Neural crest cell (in vitro differentiated cells): ENCODE data around the gene ASB7. TPM values are rescaled to one million over a fixed set of nuclear protein-coding genes. Genes with fewer than 3 reads are reported as not detected.
"Not testable (repeated sequence)": the region's sequence is repeated elsewhere in the genome, so short reads cannot be mapped to it uniquely, and the experiment has no call there.

Experiments used
- DNase-seq: peaks from one replicate; pipeline ENCODE4 v3.0.0; 2021; ENCODE audit warnings: low read depth, mixed read lengths, low spot score
- H3K27ac Mint-ChIP-seq: one replicate; pipeline ENCODE4 v1.8.0; 2021; ENCODE audit warnings: mild to moderate bottlenecking, mixed read lengths; ENCODE audit not compliant: unreplicated experiment
- H3K27me3 Mint-ChIP-seq: 2 replicates; pipeline ENCODE4 v1.8.0; 2021; ENCODE audit warnings: low read depth, mild to moderate bottlenecking, mixed read lengths
- H3K36me3 Mint-ChIP-seq: 2 replicates; pipeline ENCODE4 v1.8.0; 2021; ENCODE audit warnings: low read depth, mild to moderate bottlenecking, mixed read lengths
- H3K4me1 Mint-ChIP-seq: 2 replicates; pipeline ENCODE4 v1.8.0; 2021; ENCODE audit warnings: mixed read lengths
- H3K4me3 Mint-ChIP-seq: one replicate; pipeline ENCODE4 v1.8.0; 2021; ENCODE audit warnings: mild to moderate bottlenecking, mixed read lengths
- H3K9me3 Mint-ChIP-seq: 2 replicates; pipeline ENCODE4 v1.8.0; 2021; ENCODE audit warnings: mixed read lengths
- total RNA-seq: library from RNA; stranded (reverse); gene quantifications from 2 replicates; pipeline ENCODE4 v1.2.1, GENCODE V29; 2021
- TF ChIP-seq, protein P1 (sequence below): fragments of 200-600 bp; sonication (generic); conservative IDR thresholded peaks from 2 replicates; pipeline ENCODE4 v1.5.0; 2021; ENCODE audit warnings: antibody characterized with exemption, mild to moderate bottlenecking

Gene ASB7
- total RNA-seq, 1 donor from 2014 or later = 14.4 TPM

DNA sequence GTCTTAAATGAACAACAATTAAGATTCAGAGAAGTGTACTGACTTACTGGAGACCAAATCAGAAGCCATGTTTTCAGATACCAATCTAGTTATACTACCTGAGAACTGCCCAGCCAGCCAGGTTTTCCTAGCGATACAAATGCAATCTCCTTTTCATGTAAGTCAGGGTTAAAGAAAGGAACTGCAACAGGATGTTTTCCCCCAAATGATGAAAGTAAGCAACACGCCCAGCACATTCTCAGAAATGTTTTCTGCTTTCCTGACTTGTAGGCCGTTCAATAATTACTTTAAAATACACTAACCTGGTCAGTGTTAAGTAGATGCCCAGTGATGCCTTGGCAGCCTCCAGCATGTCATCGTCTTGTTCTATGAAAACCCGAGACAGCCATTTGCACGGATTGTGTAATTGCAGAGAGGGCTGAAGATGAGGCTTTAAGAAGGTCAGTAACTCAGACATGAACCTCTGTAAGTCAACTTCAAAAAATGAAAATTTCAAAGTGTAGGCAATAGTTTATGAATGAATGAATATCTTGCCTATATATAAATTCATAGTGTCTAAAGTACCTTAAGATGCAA lies 30.7 kb upstream of the ASB7 start:
- DNase-seq = no peak
- peaks cover 18% of the 10 kb centered on the region for H3K36me3 Mint-ChIP-seq
- TF ChIP-seq, protein P1, sequence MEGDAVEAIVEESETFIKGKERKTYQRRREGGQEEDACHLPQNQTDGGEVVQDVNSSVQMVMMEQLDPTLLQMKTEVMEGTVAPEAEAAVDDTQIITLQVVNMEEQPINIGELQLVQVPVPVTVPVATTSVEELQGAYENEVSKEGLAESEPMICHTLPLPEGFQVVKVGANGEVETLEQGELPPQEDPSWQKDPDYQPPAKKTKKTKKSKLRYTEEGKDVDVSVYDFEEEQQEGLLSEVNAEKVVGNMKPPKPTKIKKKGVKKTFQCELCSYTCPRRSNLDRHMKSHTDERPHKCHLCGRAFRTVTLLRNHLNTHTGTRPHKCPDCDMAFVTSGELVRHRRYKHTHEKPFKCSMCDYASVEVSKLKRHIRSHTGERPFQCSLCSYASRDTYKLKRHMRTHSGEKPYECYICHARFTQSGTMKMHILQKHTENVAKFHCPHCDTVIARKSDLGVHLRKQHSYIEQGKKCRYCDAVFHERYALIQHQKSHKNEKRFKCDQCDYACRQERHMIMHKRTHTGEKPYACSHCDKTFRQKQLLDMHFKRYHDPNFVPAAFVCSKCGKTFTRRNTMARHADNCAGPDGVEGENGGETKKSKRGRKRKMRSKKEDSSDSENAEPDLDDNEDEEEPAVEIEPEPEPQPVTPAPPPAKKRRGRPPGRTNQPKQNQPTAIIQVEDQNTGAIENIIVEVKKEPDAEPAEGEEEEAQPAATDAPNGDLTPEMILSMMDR = no peak
- H3K4me1 Mint-ChIP-seq = no peaks in the 10 kb centered on the region
- no peak overlapping the region for H3K27ac Mint-ChIP-seq
- H3K9me3 Mint-ChIP-seq = no peaks in the 10 kb centered on the region
- no peak overlapping the region for H3K4me3 Mint-ChIP-seq
- H3K27me3 Mint-ChIP-seq = no peaks in the 10 kb centered on the region

DNA sequence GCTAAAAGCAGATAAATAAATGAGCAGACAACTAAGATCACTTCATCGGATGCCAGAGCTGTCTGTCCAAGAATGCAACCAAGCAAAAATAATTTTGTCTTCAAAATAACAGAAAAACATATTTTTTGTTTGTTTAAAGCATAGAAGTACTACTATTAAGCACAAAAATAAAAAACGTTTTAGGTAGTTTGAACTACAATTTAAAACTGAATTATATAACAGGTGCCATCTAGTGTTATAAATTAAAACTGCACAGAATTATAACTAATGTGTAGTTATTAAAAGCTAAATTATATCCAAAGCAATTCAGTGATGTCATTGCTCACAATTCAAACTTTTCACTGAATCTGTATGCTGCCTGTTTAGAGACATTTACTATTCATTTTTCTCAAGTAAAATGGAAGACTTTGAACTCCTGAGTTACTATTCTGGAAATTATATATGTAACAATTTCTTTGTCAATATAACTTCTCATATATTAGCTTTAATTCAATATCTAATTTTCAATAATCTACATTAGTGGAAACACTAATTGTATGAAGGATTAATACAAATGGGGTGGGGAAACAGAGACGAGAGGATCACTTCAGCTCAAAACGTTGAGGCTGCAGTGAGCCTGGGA lies 29.9 kb upstream of the ASB7 start:
- no peak for DNase-seq
- no peaks in the 10 kb centered on the region for H3K9me3 Mint-ChIP-seq
- TF ChIP-seq, protein P1 = peak; percentile 73
- H3K27me3 Mint-ChIP-seq = no peaks in the 10 kb centered on the region
- H3K36me3 Mint-ChIP-seq = peaks cover 19% of the 10 kb centered on the region
- H3K4me1 Mint-ChIP-seq = no peaks in the 10 kb centered on the region
- H3K27ac Mint-ChIP-seq = no peak overlapping the region
- no peak overlapping the region for H3K4me3 Mint-ChIP-seq

DNA sequence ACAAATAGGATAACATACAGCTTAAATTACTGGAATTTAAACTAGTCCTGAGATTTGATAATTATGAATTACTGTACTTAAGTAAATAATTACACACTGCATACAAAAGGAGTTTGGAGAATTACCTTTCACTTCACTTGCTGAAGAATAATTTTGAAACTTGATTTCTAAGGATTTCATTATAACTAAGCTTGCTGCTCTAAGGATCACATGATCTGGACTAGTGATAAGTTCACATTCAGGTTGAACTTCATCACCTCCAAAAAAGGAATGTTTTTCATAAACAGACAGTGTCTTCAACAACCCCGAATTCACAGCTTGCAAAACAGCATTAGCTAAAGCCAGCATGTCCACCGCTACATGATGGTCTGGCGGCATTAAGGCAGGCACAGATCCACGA lies 28.9 kb upstream of the ASB7 start:
- H3K4me1 Mint-ChIP-seq = no peaks in the 10 kb centered on the region
- TF ChIP-seq, protein P1 = no peak
- H3K27me3 Mint-ChIP-seq = no peaks in the 10 kb centered on the region
- DNase-seq = no peak
- no peaks in the 10 kb centered on the region for H3K9me3 Mint-ChIP-seq
- H3K4me3 Mint-ChIP-seq = no peak overlapping the region
- peaks cover 19% of the 10 kb centered on the region for H3K36me3 Mint-ChIP-seq
- H3K27ac Mint-ChIP-seq = peak overlapping the region; percentile 57

DNA sequence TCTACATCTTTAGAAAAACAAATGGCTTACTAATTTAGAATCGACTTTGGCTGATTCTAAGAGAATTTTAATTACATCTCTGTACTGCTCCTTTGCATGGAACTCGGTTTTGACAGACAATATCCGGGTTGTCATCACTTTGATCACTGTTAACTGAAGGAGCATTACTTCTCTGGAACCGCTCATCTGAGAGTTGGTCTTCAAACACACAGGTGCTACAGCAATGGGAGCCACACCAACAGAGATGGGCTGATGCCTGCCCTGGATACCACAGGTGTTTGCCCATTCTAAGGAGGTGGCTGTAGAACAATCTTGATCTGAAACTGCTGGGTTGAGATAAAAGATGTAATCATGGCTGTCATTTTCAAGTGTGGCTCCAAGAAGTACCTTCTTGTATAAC lies 22.0 kb upstream of the ASB7 start:
- H3K27me3 Mint-ChIP-seq = no peaks in the 10 kb centered on the region
- no peaks in the 10 kb centered on the region for H3K4me1 Mint-ChIP-seq
- H3K9me3 Mint-ChIP-seq = peaks cover 17% of the 10 kb centered on the region
- H3K36me3 Mint-ChIP-seq = peaks cover 48% of the 10 kb centered on the region
- no peak for DNase-seq
- H3K27ac Mint-ChIP-seq = no peak overlapping the region
- TF ChIP-seq, protein P1 = no peak
- no peak overlapping the region for H3K4me3 Mint-ChIP-seq

DNA sequence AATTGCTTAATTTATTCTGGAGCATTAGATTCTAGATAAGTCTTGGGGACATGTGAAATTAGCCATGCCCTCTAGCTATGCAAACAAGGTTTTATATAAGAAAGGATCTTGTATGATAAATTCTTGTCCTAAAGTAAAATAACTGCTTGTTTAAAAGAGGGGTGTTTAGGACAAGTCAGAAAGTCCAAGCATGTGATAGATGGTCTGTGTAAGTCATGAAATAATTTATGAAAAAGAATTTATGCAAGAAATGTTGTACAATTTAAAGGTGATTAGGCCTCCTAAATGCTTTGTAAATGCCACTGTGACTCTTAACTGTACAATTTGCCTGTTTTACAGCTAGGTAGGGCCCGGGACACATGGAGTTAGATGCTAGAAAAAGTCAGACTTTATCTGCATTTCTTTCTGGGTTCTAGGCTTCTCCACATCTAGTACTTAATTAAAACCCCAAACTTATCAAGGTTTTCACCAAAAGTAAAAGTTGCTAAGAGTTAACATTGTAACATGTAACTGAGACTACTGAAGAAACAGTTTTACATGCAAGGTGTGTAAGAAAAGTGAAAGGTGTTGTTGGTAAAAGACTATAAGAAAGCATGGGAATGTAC lies 13.6 kb upstream of the ASB7 start:
- no peaks in the 10 kb centered on the region for H3K27me3 Mint-ChIP-seq
- H3K4me1 Mint-ChIP-seq = no peaks in the 10 kb centered on the region
- TF ChIP-seq, protein P1 = no peak
- H3K36me3 Mint-ChIP-seq = peaks cover 58% of the 10 kb centered on the region
- H3K4me3 Mint-ChIP-seq = no peak overlapping the region
- DNase-seq = no peak
- H3K9me3 Mint-ChIP-seq = peaks cover 26% of the 10 kb centered on the region
- no peak overlapping the region for H3K27ac Mint-ChIP-seq

DNA sequence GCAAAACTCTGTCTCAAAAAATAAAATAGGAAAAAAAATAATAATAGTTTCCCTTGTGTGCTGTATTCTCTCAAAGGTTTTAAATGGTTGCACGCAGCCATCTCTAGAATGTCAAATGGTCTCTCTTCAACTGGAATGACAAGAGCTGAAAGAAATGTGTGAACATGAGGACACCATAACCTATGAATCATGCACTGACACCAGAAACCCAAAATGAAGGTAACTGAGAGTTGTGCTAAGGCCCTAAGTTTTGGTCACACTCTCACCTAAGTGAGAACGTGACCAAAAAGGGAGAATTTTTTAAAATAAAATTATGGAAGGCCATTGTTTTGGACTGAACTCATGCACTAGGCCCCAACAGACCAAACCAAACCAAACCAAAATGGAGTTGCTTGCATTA lies 11.2 kb upstream of the ASB7 start:
- not testable (repeated sequence) for H3K27me3 Mint-ChIP-seq, DNase-seq, H3K4me1 Mint-ChIP-seq, H3K27ac Mint-ChIP-seq, H3K4me3 Mint-ChIP-seq
- Mint-ChIP-seq H3K9me3 (peaks cover 19% of the 10 kb centered on the region), H3K36me3 (peaks cover 40% of the 10 kb centered on the region)
